MV-4-11 (cell line): Measurements from ENCODE around the gene SEMA5A.

ENCODE experiments used
- DNase-seq: peaks from one replicate; lab custom pipeline; 2025; lab: John Stamatoyannopoulos, UW

Gene SEMA5A

GRCh38 chr5:9112520-9113291 lies 433.2 kb downstream of the SEMA5A start:
- no peak for DNase-seq

DNA sequence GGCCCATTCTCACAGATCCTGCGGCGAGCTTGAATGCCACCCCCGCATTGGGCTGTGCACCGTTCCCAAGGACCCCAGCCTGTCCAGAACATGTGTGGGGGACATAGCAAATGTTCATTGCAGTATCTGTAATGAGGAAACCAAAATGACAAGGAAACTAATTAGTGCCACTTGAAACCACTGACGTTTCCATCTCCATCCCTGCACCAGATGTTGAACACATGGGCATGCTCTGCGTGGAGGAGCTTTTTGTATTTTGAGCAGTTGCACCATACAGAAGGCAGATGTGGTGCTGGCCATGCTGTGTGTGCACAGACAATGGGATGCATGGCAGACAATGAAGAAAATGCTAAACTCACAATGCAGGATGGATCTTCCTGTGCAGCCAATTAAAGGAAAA lies 437.7 kb downstream of the SEMA5A start:
- DNase-seq: no peak

DNA sequence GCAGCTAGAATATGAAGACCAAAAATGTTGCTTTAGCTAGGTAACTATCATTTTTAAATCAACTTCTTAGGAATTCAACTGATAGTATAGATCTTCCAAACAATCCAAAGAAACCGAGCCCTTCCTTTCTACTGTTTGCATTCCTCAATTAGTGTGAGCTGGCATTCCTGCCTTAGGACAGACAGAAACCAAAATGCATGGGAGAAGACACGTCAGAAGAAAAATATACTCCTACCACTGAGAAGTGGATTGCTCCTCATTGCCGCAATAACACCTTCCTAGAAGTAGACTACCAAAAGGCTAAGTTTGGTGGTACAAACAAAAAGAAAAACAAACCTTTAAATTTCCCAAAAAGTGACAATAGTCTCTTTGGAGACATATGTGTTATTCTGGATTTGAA lies 440.0 kb downstream of the SEMA5A start:
- DNase-seq: no peak

GRCh38 chr5:9104571-9105339 lies 441.1 kb downstream of the SEMA5A start:
- no peak for DNase-seq

DNA sequence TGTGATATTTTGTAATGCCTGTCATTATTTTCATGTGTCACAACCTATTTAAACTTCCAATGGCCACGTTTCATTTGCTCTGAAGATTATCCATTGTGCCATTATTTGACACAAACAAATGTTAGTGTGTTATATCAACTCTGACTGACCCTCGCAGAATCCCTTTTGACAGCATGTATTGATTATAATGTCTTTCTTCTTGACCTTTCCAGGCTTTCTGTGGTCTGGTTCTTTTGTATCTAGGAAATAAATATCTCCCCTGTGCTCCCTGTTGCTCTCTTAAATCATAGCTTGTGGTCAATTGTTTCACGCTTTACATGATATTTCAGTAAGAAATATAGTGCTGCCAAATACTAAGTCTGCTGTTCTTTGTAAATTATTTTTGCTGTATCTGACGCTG lies 442.6 kb downstream of the SEMA5A start:
- no peak for DNase-seq

DNA sequence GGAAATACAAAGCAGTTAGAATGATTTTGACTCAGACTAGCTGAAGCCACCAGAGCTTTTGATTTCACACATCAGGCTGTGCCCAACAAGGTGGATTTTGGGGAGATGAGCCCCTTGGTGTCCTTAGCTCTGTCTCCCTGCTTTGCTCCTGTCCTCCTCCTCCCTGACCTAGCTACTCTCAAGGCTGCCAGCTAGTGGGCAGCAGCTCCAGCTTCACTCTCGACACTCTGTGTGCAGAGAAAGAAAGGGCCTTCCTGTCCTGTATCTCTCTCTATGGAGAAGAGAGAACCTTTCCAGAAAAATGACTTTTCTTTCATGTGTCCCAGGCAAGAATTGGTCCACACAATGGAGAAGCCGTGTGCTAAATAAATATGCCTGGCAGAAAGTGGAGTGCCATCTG lies 446.2 kb downstream of the SEMA5A start:
- DNase-seq: no peak

GRCh38 chr5:9098990-9099389 lies 446.9 kb downstream of the SEMA5A start:
- no peak for DNase-seq

GRCh38 chr5:9094582-9094981 lies 451.3 kb downstream of the SEMA5A start:
- DNase-seq: no peak

DNA sequence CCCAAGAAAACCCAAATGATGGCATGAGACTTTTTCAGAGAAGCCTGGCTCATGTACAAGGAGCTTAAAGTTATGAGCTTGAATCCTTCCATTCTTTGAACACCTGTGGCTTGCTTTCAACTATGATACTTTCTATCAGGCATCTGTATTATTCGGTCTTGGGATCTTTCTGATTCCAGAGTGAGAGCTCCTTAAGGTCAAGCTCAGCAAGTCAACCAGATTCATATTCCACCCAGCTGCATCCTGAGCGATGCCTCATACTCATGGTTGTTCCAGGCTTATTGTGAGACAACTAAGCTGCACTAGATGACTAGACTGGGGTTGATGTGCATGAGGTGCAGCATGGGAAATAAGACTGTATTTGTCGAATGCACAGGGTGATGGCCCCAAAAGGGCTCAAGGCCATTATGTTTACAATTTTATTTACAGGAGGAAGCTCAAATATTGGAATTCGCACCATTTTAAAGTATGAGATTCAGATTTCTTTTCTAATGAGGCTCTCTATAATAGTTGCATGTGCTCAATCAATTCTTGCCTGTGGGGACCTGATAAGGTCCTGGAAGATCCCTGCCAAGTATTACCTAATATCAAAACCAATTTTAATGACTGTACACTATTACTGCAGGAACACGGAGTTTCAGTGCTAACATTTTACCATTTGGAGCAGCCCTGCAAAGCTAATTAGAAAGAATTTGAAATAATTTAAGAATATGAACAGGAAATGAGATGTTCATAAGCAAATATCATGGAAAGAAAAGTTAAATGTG lies 453.8 kb downstream of the SEMA5A start:
- DNase-seq: no peak

GRCh38 chr5:9090381-9091026 lies 455.4 kb downstream of the SEMA5A start:
- no peak for DNase-seq

DNA sequence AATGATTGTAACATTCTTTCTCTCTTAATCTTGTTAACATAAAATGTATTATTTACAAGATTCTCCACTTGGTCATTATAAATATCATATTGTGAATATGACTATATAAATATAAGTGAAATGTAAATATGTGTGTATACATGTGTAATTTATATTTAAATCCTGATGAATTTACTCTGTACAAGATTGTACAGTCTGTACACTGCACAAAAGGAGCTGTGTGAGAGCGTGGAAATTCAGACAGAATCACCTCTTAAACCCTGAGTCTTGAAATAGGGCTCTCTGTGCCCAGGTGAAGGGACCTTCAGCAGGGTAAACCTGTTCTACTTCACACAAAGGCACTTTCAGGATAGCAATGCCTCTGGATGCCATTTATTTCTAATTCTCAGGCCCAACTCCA lies 456.0 kb downstream of the SEMA5A start:
- DNase-seq: no peak

DNA sequence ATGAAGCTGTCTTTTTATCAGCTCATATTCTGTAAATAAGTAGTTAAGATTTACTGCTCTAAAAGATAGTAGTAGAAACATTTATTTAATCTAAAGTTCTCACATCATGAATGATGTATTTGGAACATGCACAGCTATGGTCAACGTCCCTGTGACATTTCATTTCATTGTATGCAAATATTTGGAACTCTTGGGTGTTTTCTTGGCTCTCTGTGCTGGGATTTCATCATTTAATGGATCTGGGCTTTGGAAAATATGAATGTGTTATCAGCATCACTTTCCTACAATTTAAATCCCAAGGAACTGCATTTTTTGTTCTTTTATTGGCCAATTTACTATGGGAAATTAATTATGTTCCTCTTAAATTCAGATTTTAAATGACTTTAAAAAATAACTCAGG lies 462.9 kb downstream of the SEMA5A start:
- DNase-seq: no peak

DNA sequence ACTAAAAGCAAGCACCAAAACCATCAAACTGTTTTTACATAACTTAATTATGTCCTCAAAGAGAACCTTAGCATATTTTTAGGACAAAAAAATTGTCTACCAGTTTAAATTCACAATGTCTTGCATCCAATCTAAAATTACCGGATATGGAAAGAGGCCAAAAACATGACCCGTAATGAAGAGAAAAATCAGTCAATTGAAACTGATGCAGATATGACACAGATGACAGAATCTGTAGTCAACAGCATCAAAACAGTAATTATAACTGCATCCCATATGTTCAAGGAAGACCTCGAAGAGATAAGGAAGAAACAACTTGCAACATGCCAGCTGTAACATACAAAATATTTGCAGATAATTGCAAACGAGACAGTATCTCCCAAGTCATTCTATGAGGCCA lies 473.2 kb downstream of the SEMA5A start:
- DNase-seq: no peak

- no peak for DNase-seq
Observed at GRCh38 chr5:9071524-9071923, 474.4 kb downstream of the SEMA5A start.

DNA sequence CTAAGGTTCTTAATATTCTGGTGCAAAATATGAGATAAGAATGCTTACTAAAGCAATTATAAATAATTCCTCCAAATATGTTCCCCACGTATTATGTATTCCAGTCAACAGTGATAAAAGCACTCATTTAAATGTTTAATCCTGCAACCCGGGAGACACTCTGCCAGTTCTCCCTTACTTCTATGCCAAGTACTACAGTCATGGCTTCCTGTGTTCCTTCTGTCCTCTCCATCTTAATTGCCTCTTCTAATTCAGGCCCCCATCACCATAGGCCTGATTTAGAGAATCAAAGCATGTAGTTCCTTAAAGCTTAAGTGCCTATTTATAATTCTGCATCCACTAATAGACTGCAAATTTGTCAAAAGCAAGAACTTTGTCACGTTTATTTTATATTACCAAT lies 474.8 kb downstream of the SEMA5A start:
- no peak for DNase-seq

DNA sequence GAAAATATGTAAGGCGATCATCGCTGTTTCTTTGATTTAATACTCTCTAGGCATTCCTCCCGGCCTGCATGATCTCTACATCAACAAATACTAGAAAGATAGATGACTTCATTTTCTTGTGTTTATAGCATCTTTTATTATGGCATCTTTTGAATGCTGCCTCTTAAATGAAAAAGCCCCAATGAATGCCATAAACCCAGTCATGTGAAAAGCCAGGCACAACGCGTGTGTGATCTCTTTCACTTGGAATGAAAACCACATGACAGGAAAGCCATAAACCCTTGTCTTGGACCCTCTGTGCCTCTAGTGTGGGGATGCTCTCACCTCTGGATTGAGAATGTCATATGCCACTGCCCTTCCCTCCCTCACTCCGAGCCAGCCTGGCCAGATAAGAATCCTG lies 476.2 kb downstream of the SEMA5A start:
- DNase-seq: no peak

DNA sequence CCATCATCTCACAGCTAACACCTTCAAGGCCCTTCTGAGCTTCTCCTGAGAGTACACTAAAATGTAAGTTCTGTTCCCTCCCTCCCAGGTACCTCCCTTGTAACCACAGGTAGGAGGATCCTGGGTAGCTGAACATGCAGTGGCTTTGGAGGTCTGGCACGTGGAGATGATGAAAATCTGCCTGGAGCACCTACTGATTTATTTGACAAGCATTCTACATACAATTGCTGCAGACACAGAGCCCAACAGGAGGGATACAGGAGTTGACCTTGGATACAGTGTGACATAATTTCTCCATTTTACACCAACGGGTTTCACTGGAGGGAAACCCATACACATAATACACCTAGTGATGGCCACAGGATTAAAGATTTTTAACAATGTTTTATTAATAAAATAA lies 478.7 kb downstream of the SEMA5A start:
- no peak for DNase-seq

DNA sequence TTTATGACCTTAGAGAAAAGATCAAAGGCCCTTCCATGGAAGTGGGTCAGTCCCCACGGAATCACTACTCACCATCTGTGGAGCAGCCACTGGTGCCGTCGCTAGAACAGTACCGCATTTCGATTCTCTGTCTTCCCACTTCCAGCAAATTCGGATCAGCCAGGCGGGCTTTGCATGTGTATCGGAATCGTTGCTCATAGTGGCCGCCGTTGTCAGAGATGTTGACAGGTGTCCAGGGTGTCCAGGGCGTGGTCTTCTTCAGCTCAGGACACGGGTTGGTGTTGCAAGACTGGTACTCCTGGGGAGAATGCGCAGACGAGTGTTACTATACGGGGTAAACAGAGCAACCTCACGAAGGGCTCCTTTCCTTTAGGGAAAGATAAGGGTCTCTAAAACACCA lies 479.5 kb downstream of the SEMA5A start:
- DNase-seq: no peak

DNA sequence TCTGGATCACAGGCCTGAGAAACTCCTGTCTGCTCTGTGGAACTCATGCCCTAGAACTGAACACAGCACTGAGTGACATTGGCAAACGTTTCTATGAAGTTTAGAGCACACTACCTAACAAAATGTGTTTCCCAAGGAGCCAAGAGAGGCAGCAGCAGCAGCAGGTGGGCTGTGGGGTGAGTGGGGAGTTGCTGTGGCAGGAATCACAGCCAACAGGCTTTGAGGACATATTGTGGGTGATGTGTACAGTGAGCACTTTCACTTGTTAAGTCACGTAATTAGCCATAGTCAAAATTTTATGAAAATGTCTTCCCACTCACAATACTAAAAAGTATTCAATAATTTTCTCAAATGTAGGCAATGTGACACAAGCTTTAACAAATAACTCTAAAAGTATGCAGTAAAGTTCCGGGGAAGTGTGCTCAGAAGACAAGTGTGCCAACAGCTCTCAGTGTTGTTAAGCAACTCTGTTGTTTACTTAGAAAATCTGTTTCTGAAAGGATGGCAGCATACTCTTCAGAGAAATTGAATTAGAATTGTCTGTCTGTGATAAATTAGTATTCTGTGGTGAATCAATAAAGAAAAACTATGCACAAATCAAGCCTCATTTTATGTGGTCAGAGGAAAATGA lies 482.1 kb downstream of the SEMA5A start:
- no peak for DNase-seq

- DNase-seq: no peak
Observed at GRCh38 chr5:9062873-9063272, 483.0 kb downstream of the SEMA5A start.

GRCh38 chr5:9059920-9060691 lies 485.8 kb downstream of the SEMA5A start:
- DNase-seq: no peak
